Measurements from ENCODE around the gene FOXO6. TPM values are rescaled to one million over a fixed set of nuclear protein-coding genes. Genes with fewer than 3 reads are reported as not detected.

The FOXO6 gene
- total RNA-seq, 1 experiment from 2014 or later, result 0.18 TPM

DNA sequence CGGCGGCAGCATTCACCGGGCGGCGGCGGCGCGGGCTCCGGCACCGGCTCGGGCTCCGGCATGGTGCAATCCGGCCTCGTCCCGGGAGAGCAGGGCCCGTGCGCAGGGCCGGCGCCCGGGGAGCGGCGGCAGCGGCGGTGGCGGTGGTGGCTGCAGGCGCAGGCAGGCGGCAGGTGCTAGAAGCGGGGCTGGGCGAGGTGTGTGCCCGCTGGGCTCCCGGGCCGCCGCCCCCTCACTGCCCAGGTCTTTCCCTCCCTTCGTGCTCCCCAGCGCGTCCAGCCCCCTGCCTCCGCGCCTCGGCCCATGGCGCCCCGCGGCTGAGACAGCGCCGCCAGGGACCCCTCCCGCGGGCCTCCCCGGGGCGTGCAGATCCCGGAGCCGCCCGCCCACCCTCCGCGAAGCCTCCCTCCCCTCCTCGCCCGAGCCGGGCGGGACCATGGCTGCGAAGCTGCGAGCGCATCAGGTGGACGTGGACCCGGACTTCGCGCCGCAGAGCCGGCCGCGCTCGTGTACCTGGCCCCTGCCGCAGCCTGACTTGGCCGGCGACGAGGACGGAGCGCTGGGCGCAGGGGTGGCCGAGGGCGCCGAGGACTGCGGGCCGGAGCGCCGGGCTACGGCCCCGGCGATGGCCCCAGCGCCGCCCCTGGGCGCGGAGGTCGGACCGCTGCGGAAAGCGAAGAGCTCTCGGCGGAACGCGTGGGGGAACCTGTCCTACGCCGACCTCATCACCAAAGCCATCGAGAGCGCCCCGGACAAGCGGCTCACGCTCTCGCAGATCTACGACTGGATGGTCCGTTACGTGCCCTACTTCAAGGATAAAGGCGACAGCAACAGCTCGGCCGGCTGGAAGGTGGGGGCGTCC, 492 bp downstream of the FOXO6 start:
- in situ Hi-C loops (cut with HindIII; ENCODE audit: low pct_unique_long_range_greater_than_20kb, low sequenced_read_pairs), result no loop called here
- no peak for DNase-seq (ENCODE audit: low read depth, low spot score)

DNA sequence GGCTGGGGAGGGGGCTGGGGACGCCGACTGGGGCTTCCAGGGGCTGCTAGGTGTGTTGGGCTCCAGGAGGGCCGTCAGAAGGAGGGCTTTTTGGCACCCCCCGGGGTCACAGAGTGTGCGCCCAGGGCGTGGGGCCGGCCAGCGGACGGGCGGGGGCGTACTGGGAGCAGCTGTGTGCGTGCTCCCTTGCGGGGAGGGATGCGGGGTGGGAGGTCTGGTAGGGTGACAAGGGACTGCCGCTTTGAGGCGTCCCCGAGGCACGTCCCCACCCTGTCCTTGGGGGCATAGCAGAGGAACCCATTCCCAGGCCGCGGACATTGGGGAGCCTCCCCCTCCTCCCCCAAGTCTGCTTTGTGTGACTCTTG, 1.1 kb downstream of the FOXO6 start:
- DNase-seq (ENCODE audit: low read depth, low spot score), result no peak
- in situ Hi-C loops (cut with HindIII; ENCODE audit: low pct_unique_long_range_greater_than_20kb, low sequenced_read_pairs), result no loop called here

DNA sequence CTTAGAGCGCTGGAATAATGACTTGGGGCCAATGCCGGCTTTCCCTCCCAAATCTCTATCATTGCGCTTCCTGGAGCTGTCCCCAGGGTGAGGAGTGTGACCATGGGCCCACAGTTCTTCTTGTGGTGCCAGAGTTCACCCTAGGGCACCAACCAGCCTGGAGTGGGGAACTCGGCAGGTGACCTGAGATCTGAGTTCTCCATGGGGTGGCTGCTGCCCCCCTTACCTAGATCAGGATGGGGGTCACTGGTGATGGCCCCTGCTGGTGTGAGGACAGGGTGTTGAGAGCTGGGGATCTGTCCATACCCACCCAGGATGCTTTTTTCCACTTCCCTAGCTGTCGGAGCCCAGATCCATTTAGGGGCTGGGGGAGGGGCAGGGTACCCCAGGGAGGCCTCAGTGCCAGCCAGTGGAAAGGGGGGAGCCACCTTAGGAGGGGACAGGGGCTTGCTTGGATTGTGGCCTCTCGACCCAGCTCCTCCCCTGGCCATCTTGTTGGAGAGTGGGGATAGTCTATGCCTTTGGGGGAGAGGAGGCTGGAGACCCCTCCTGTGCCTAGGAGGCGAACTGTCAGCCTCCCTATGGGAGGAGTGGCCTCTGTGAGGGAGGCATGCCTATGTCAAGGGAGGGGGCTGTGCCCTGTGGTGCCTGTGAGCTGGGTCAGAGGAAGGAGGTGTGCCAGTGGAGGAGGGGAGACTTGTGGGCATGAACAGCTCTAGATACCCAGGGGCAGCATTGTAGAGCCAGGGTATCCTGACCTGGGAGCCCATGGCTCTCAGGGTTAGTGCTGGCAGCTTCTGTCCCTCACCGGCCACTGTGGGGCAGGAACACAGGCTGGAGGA, 1.7 kb downstream of the FOXO6 start:
- no peak for DNase-seq (ENCODE audit: low read depth, low spot score)
- in situ Hi-C loops (cut with HindIII; ENCODE audit: low pct_unique_long_range_greater_than_20kb, low sequenced_read_pairs), result no loop called here

DNA sequence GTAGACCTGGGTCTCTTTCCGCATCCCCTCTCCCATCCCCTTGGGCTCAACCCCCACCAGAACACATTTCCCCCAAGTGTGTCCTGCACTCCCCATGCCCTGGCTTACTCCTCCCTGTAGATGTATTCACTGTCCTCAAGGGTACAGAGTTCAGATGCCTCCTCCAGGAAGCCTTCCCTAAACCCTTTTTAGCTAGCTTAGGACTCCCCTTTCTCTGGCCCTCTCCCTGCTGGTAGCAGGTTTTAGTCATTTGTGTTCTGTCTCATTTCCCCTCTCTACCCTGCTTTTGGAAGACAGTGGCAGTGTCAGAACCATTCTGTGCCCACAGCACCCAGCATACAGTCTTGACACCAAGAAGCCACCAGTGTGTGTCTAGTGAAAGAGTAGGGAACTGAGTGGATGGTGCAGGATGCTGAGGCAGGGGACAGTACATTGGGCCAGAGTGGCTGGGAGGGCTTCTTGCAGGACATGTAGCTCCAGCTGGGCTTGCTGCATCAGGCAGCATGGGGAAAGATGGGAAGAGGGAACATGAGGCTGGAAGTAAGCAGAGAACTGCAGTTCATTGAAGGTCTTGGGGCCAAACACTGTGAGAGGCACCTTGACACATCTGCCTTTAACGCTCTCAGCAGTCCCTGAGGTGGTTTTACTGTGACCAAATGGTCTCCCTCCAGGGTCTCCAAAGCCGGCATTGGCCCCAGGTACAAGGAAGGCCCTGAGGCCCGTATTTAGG, 2.5 kb downstream of the FOXO6 start:
- in situ Hi-C loops (cut with HindIII; ENCODE audit: low pct_unique_long_range_greater_than_20kb, low sequenced_read_pairs), result no loop called here
- DNase-seq (ENCODE audit: low read depth, low spot score), result no peak

DNA sequence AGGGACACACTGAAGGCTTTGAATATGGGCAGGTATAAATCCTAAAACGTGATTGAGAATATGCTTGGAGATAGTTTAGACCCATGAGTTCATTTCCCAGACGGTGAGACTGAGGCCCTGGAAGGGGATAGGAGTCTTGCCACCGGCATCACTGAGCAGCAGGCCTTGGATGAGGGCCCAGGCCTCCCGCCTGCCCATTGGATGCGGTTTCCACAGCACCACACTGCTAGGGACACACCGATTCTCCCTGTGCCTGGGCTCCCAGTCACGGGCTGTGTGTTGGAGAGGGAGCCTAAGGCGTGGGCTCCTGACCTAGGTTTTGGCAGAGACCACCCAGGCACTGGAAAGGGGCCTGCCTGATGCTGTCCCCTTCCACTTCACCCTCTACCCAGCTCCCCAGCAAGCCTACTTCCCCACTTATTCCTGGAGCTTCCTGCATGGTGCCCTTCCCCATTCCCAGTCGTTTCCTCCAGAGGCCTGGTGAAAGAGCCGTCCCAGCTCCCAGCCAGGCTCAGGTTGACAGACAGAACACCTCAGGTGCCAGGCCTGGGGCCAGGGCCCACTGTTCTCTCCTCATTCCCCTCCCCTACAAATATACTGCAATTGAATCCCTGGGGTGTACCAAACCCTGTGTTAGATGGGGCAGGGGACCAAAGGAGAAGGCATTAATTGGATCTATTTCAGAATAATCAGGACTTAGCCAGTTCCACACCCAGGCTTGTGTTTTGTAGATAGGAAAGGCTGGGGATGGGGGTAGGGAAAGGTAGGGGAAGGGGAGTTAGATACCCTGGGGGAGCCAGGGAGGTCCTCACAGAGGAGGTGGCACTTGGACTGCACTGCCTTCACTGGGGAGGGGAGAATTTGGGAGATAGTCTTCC, 3.4 kb downstream of the FOXO6 start:
- in situ Hi-C loops (cut with HindIII; ENCODE audit: low pct_unique_long_range_greater_than_20kb, low sequenced_read_pairs), result no loop called here
- DNase-seq (ENCODE audit: low read depth, low spot score), result no peak

DNA sequence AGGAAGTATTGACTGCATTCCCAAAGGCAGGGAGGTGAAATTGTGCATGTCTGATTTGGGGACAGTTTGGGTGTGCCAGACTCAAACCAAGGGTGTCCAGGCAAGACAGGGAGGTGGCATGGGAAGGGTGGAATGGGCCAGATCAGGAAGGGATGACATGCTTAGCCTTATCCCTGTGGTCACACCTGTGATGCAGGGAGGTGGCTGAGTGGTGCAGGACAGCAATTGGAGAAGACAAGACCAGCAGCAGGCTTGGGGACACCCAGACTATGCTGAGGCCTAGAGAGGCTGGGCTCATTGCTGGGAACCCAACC, 4.0 kb downstream of the FOXO6 start:
- DNase-seq (ENCODE audit: low read depth, low spot score), result no peak
- in situ Hi-C loops (cut with HindIII; ENCODE audit: low pct_unique_long_range_greater_than_20kb, low sequenced_read_pairs), result no loop called here

DNA sequence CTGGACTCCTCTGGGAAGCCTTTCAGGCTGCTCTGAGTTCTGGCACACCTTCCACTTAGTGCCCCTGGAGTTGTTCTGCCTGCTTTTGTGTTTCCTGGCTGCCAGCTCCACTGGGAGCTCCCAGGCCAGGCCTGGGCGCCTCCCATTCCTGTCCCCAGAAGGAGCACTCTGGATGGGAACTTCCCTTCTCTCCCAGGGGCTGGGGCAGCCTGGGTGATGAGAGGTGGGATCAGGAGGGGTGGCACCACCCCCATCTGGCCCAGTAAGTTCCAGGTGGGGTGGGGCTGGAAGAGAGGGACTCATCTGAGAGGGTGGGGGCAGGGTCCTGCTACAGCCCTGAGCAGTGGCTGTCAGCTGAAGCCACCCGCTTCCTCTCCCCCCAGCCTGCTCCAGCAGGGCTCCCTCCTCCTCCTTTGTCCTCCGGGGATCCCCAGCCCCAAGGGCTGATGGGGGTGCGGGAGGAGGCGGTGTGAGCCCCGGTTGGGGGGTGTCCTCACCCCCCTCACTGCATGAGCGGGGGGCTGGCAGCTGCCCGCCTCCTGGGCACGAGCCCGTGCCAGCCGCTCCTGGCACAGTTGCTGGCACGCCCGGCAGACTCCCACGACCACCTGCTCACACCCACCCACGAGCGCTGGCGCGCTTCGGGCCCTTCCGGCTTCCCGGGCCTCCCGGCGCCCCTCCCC, 4.7 kb downstream of the FOXO6 start:
- in situ Hi-C loops (cut with HindIII; ENCODE audit: low pct_unique_long_range_greater_than_20kb, low sequenced_read_pairs), result no loop called here
- DNase-seq (ENCODE audit: low read depth, low spot score), result no peak

DNA sequence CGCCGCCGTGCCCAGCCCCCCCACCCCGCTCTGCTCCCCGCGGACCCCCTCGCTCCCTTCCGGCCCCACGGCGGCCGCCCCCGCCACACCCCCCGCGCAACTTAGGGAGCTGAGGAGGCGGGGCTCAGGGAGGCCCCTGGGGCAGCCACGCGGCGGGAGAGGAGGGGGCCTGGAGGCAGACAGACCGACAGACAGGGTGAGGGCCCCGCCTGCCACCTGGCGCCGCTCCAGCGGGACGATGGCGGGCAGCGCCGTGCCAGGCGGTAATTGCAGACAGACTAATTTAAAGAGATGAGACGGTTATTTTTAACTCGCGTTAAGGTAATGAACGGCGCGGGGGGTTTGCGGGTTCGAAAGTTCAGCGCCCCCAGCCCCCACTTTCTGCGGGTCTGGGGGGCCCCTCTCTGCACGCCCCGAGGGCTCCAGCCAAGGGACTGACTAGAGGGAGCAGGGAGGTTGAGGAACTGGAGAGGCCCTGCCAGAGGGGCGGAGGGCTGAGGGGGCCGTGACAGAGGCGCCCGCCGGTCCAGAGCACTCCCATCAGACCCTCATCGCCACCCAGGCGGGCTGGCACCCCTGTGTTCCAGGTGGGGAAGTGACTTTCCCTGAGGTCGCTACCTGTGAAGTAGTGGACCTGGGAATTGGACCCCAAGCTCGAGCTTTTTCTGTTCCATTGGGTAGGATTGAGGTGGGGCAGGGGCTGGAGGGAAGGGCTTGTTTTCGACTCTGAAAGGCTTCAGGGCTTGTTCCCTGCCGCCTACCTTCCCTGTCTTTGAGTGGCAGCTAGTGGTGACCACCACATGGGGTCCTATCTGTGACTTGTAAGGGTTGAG, 5.4 kb downstream of the FOXO6 start:
- DNase-seq (ENCODE audit: low read depth, low spot score), result no peak
- in situ Hi-C loops (cut with HindIII; ENCODE audit: low pct_unique_long_range_greater_than_20kb, low sequenced_read_pairs), result no loop called here

DNA sequence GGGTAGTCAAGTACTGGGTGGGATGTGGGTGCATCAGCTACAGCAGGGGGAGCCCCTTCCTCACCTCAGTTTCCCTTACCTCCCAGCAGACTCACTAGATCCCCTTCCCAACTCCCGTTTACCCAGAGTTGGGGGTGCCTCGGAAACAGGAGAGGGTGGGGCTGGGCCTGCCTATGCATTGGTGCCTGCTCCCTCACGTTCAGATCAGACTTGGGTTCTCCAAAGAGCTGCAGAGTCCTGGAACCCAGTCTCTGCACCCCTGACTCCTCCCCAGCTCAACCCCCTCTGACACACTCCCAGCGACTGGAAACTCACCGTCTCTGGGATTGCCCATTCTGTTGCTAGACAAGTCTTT, 6.0 kb downstream of the FOXO6 start:
- in situ Hi-C loops (cut with HindIII; ENCODE audit: low pct_unique_long_range_greater_than_20kb, low sequenced_read_pairs), result no loop called here
- DNase-seq (ENCODE audit: low read depth, low spot score), result no peak

DNA sequence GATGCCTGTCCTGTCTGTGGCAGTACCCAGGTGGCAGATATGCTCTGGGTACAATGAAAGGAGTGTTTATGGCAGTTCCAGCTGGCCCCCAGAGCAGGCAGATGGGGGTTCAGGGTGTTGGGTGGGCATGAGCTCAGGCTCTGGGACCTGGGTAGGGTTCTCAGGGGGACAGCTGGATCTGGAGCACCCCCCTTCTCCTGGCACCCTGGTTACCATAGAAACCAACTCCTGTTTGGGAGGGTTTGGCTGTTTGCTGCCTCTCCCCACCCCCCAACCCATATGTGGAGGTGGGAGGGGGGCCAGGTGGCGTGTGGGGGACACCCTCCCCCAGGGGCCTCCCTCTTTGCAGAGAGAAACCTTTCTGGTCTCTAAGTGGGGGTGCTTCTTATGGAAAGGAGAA, 7.1 kb downstream of the FOXO6 start:
- in situ Hi-C loops (cut with HindIII; ENCODE audit: low pct_unique_long_range_greater_than_20kb, low sequenced_read_pairs), result no loop called here
- no peak for DNase-seq (ENCODE audit: low read depth, low spot score)

DNA sequence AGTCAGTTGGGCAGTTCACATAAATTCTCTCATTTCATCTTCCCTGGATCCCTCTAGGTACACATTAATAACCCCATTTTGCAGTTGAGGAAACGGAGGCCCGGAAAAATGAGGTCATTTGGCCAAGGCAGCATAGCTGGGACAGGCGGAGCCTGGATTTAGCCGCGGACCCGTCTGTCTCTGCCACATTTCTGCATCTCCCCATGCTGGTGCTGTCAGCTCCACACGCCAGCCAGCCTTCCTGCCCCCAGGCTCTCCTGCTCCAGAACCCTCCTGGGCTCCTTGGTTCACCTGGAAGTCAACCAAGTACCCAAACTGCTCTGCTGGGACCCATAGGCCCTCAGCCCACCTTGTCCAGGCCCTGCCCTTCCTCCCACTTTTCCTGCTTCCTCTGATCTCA, 7.6 kb downstream of the FOXO6 start:
- no peak for DNase-seq (ENCODE audit: low read depth, low spot score)
- in situ Hi-C loops (cut with HindIII; ENCODE audit: low pct_unique_long_range_greater_than_20kb, low sequenced_read_pairs), result no loop called here

DNA sequence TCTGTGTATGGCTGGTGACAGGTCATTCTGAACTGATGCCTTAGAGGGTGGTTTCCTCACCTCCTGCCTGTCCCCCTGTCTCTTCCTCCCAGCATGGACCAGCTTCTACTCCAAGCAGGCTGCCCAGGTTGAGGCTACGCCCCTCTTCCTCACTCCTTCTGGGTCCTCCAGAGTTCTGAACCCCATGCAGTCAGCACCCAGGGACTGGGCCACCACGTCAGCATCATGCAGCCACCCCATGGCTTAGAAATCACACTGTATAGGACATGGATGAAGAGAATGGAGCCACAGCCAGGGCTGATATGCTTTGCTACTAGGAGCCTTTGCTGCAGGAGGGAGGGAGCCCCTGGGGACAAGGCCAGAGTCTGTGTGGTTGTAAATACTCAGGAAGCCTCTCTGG, 8.3 kb downstream of the FOXO6 start:
- in situ Hi-C loops (cut with HindIII; ENCODE audit: low pct_unique_long_range_greater_than_20kb, low sequenced_read_pairs), result no loop called here
- no peak for DNase-seq (ENCODE audit: low read depth, low spot score)

DNA sequence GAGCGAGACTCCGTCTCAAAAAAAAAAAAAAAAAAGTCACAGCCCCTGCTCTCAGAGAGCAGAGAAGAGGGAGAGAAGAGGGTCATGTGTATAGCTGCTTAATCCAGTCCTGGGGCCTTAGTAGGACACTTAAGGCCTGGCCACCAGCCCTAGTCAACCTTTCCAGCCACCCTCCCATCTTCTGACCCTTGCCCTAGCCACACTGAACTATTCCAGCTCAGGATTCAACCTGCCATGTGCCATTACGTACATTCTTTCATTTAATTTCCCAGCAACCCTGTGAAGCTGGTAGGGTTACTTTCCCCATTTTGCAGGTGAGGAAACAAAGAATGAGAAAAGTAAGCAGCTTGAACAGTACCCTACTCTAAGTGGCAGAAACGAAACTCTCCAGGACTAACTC, 9.0 kb downstream of the FOXO6 start:
- DNase-seq (ENCODE audit: low read depth, low spot score), result no peak
- in situ Hi-C loops (cut with HindIII; ENCODE audit: low pct_unique_long_range_greater_than_20kb, low sequenced_read_pairs), result no loop called here

DNA sequence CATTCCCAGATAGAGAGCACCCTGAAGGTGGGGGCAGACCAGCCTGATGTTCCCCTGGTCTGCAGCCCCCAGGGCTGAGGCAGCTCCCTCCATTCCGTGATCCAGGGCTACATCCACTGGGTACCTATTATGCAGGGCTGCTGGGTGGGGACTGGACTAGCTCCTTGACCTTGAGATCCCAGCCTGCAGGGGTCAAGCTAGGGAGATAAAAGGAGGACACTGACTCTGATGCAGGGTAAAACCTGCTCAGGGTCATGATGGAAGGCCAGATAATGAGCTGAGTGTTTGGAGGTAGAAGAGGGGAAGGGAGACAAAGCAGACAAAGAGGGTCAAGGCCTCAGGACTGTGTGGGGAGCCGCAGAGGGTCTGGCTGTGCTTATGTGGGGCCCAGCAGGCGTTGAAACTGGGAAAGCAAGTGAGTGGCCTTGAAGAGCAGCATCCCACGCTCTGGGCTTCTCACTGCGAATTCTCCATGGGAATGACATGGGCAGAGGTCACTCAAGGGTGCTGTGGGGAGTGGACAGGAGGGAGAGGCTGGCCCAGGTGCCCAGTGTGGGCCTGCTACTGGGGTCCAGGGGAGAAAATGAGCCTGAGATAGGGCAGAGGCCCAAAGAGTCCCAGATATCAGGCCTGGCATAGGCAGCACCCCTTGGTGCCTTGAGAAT, 9.7 kb downstream of the FOXO6 start:
- in situ Hi-C loops (cut with HindIII; ENCODE audit: low pct_unique_long_range_greater_than_20kb, low sequenced_read_pairs), result no loop called here
- no peak for DNase-seq (ENCODE audit: low read depth, low spot score)

DNA sequence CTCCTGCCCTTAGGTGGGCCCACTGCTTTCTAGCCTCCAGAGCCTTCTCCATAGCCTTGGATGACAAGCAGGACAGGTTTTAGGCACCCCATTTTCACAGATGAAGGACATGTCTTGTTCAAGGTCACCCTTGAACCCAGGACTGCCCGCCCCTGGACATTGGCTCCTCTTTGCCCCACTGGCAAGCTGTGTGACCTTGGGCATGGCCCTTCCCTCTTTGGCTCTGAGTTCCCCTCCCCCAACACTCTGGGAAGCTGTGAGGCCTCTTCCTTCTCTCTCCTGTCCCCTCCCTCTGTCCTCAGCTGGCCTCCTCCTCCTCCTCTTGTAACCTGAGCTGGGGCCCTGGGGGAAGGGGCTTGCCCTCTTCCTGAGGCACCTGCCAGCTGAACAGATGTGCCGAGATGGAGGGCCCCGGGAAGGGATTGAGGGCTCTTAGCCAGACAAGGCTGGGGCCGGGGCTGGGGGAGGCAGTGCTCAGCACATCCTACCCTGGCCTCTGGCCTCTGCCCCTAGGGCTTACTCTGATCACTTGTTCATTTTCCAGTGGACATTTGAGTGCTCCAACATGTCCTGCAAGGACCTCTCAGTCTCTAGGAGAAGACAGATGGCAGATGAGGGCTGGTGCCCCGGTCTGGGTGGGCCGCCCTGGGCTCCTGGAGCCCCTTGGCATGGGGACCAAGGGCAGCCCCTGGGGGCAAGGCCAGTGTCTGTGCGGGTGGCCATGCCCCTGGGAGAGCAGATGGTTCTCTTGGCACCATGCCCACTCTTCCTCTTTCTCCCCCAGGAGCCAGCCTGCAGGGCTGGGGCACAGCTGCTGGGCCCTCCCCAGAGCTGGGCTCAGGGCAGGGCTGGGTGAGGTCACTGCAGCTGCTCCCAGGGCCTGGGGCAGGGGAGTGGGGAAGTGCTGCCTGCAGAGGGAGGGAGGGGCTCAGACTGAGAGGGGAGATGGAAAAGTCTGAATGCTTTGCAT, 10.7 kb downstream of the FOXO6 start:
- in situ Hi-C loops (cut with HindIII; ENCODE audit: low pct_unique_long_range_greater_than_20kb, low sequenced_read_pairs), result no loop called here
- DNase-seq (ENCODE audit: low read depth, low spot score), result no peak
